KOPT-K1 (cell line): Measurements from ENCODE around the gene WDPCP.
"Not testable (repeated sequence)": the region's sequence is repeated elsewhere in the genome, so short reads cannot be mapped to it uniquely, and the experiment has no call there.

Experiments used
- H3K27ac ChIP-seq: fragments of 200-600 bp; sonication (generic); 2 replicates; pipeline ENCODE4 v1.5.1; 2016; ENCODE audit warnings: antibody characterized with exemption, mild to moderate bottlenecking, low read depth, low read length; ENCODE audit not compliant: poor library complexity, severe bottlenecking
- H3K36me3 ChIP-seq: fragments of 200-600 bp; sonication (generic); 2 replicates; pipeline ENCODE4 v1.5.1; 2017; ENCODE audit warnings: antibody characterized with exemption, mild to moderate bottlenecking, low read length, moderate library complexity; ENCODE audit not compliant: insufficient read depth
- H3K9me3 ChIP-seq: fragments of 200-600 bp; sonication (generic); 2 replicates; pipeline ENCODE4 v1.5.1; 2017; ENCODE audit warnings: antibody characterized with exemption, low read length, mild to moderate bottlenecking; ENCODE audit not compliant: insufficient read depth, poor library complexity, severe bottlenecking

Gene WDPCP

DNA sequence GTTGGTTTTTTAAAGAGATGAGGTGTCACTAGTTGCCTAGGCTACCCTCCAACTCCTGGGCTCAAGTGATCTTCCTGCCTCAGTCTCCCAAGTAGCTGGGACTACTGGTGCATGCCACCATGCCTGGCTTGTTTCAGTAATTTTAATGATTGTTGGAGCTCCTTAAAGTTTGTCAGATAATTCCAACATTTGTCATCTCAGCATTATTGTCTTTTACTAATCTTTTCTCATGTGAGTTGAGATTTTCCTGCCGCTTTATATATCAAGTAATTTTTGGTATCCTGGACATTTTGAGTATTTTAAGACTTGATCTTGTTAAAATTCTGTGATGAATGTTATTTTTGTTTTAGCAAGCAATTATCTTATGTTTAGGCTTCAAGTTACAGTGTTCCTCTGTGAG, 429.0 kb downstream of the WDPCP start:
- no peak overlapping the region for H3K27ac ChIP-seq
- no peaks in the 10 kb centered on the region for H3K36me3 ChIP-seq
- no peaks in the 10 kb centered on the region for H3K9me3 ChIP-seq

- H3K9me3 ChIP-seq: peaks cover 36% of the 10 kb centered on the region
- H3K36me3 ChIP-seq, H3K27ac ChIP-seq: not testable (repeated sequence)
Observed at GRCh38 chr2:63136683-63137082, 451.6 kb downstream of the WDPCP start.

DNA sequence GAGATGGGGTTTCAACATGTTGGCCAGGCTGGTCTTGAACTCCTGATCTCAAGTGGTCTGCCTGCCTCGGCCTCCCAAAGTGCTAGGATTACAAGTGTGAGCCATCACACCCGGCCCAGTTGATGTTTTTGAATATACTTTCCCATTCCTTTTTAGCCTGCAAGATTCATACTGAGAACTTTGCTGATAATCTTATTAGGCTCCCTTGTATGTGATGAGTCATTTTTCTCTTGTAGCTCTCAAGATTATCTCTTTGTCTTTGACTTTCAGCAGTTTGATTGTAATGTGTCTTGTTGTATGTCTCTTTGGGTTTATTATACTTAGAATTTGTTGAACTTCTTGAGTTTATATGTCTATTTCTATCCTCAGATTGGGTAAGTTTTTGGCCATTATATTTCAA, 456.3 kb downstream of the WDPCP start:
- Histone ChIP-seq H3K27ac (no peak overlapping the region), H3K9me3 (peaks cover 20% of the 10 kb centered on the region), H3K36me3 (no peaks in the 10 kb centered on the region)

DNA sequence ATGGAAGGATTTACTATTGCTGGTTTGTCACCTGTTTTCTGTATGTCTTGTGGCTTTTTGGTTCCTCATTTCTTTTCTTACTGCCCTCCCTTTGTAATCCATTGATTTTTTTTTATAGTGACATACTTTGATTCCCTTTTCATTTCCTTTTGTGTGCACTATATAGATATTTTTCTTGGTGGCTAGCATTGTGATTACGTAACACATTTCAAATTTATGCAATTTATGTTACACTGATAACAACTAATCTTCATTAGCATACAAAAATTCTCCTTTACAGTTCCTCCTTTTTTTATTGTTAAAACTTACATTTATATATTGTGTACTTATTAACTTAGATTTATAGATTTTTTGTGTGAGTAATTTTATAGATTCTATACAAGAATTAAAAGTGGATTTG, 457.1 kb downstream of the WDPCP start:
- Histone ChIP-seq H3K27ac (no peak overlapping the region), H3K9me3 (peaks cover 16% of the 10 kb centered on the region), H3K36me3 (no peaks in the 10 kb centered on the region)

DNA sequence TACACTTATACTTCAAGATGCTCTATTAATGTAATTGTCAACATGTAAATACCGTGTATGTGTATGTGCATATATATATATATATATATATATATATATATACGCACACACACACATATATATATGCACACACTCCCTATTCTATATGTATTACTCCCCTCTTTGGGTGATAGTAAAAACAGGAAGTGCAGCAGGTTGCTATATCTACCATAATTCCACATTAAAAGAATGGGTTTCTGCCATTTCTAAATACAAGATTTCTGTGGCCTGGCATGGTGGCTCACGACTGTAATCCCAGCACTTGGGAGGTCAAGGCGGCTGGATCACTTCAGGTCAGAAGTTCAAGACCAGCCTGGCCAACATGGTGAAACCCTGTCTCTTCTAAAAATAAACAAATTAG, 460.7 kb downstream of the WDPCP start:
- Histone ChIP-seq H3K9me3 (peaks cover 9% of the 10 kb centered on the region), H3K36me3 (no peaks in the 10 kb centered on the region), H3K27ac (no peak overlapping the region)

DNA sequence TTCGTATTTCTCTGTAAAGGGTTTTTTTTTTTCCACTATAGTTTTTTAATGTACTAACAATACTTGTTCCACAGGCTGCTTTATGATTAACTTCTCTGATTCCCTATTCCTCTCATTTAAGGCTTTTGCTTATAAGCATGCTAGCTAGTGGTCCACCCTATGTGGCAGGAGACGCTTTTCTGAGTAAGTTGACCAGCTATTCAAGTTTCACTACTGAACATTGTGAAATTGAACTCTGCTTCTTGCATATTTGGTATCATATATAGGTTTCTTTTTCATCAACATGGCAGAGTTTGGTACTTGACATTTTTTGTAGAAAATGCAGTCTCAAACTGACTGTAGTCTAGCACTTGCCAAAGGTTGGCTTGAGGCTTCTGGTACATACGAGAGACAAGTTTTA, 463.4 kb downstream of the WDPCP start:
- Histone ChIP-seq H3K27ac (no peak overlapping the region), H3K36me3 (no peaks in the 10 kb centered on the region), H3K9me3 (no peaks in the 10 kb centered on the region)

DNA sequence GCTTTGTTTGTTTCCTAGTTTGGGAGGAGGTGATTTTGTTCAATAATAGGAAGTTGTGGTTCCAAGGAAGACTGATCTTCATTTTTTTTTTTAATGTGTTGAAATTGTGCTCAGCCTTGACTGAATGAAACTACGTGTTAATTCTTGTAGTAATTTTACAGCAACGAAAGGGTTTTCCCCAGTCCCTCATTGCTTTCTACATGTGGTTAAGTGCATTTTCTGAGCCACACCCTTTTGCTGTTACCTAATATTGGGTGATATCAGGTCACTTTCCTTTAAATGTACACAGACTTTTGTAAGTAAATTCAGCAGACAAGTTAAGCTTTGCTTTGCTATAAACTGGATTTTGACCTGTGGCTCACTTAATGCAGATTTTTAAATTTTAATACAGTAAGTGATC, 464.1 kb downstream of the WDPCP start:
- no peaks in the 10 kb centered on the region for H3K36me3 ChIP-seq
- H3K9me3 ChIP-seq: no peaks in the 10 kb centered on the region
- H3K27ac ChIP-seq: no peak overlapping the region

DNA sequence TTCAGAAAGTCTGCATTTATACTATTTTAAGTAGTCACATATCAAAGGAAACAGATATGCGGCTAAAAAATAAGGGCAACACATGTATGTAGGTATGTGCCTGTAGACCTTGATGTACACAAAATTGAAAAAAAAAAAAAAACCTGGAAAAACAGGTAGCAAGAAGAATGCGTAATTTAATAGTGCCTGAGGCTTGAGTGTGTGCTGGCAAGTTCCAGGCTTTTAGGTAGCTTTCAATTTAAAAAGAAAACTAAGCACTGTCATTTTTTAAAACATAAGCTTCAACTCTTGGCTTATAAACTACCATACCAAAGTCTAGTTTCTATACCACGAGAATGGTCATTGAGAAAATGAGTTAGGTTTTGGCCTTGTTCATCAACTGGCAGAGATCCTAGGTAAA, 465.4 kb downstream of the WDPCP start:
- Histone ChIP-seq H3K36me3 (no peaks in the 10 kb centered on the region), H3K9me3 (no peaks in the 10 kb centered on the region), H3K27ac (no peak overlapping the region)

GRCh38 chr2:63121055-63121834, 467.0 kb downstream of the WDPCP start:
- Histone ChIP-seq H3K36me3 (no peaks in the 10 kb centered on the region), H3K27ac (no peak overlapping the region), H3K9me3 (no peaks in the 10 kb centered on the region)

GRCh38 chr2:63118821-63119220, 469.5 kb downstream of the WDPCP start:
- H3K36me3 ChIP-seq: no peaks in the 10 kb centered on the region
- no peaks in the 10 kb centered on the region for H3K9me3 ChIP-seq
- no peak overlapping the region for H3K27ac ChIP-seq

GRCh38 chr2:63104482-63104881, 483.8 kb downstream of the WDPCP start:
- Histone ChIP-seq H3K27ac (no peak overlapping the region), H3K36me3 (no peaks in the 10 kb centered on the region), H3K9me3 (peaks cover 30% of the 10 kb centered on the region)

GRCh38 chr2:63101954-63102353, 486.3 kb downstream of the WDPCP start:
- Histone ChIP-seq H3K9me3 (peaks cover 30% of the 10 kb centered on the region), H3K27ac (no peak overlapping the region), H3K36me3 (no peaks in the 10 kb centered on the region)

DNA sequence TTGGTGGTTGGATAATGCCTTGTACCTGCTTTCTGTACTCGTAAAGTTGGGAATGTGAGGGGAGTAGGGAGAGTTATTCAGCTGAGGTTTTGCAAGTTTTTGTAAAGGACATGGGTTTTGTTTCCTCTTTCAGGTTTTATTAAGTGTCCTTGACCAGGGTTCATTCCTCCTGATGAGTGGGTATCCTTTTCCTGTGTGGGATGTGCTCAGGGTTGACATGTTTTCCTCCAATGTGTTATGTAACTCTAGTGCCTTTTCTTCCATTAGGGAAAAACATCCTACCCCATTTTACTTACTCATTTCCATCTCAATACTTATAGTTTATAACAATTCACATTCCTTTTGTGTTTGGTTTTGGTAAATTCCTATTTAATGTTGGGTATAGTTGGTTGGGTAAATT, 489.2 kb downstream of the WDPCP start:
- Histone ChIP-seq H3K9me3 (peaks cover 8% of the 10 kb centered on the region), H3K36me3 (no peaks in the 10 kb centered on the region), H3K27ac (no peak overlapping the region)

DNA sequence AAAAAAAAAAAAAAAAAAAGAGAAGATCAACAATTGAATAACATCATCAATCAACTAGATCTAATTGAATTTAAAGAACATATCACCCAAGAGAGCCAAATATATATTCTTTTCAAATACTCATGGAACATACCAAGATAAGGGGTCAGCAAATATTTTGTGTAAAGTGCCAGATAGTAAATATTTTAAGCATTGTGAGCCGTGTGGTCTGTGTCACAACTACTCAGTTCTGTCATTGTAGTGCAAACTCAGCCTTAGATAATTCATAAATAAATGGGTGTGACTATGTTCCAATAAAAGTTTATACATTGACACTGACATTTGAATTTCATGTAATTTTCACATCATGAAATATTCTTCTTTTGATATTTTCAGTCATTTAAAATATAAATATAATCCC, 491.8 kb downstream of the WDPCP start:
- no peaks in the 10 kb centered on the region for H3K9me3 ChIP-seq
- H3K27ac ChIP-seq: no peak overlapping the region
- no peaks in the 10 kb centered on the region for H3K36me3 ChIP-seq

DNA sequence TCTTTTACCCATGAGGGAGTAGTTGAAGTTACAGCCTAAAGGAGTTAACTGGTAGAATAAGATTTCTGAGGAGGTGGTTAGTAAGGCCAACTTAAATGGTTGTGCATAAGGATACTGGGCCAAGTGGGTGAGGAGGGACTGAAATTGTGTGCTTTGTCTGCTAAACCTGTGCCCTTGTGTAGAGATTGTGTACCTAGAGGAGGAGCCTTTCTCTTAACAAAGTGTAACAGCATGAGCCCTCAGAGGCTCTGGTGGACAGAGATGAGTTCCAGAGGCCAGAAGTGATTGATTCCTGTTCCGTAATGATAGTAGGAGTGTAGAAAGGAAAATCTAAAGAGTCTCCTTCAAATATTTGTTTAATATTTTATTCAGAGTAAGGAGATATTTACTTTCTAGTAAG, 494.8 kb downstream of the WDPCP start:
- no peaks in the 10 kb centered on the region for H3K9me3 ChIP-seq
- H3K36me3 ChIP-seq: no peaks in the 10 kb centered on the region
- H3K27ac ChIP-seq: no peak overlapping the region

DNA sequence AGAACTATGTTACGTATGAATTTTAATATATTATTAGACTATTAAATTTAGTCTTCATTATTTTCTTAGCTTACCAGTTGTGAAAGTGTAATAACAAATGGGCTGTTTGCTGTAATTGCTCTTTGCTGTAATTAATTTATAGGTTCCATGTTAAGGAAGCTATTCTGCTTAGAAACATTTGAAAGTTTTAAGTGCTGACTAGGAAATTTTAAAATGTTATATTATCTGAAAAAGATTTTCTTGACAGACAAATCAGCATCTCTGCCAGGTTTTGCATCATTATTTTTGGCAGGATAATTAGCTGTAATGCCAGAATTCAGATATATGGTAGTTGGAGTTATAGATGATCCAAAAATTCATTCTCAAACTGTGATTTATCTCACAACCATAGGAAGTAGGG, 495.4 kb downstream of the WDPCP start:
- no peaks in the 10 kb centered on the region for H3K9me3 ChIP-seq
- no peak overlapping the region for H3K27ac ChIP-seq
- H3K36me3 ChIP-seq: no peaks in the 10 kb centered on the region
